HG02938 (cell line): Measurements from ENCODE around the gene CACNA1G.

Source experiments
- ATAC-seq: cut with Tn5 transposase; IDR thresholded peaks from one replicate; pipeline ENCODE4 v1.9.1; 2021; ENCODE audit warnings: mild to moderate bottlenecking, moderate library complexity; ENCODE audit not compliant: unreplicated experiment

Gene CACNA1G

DNA sequence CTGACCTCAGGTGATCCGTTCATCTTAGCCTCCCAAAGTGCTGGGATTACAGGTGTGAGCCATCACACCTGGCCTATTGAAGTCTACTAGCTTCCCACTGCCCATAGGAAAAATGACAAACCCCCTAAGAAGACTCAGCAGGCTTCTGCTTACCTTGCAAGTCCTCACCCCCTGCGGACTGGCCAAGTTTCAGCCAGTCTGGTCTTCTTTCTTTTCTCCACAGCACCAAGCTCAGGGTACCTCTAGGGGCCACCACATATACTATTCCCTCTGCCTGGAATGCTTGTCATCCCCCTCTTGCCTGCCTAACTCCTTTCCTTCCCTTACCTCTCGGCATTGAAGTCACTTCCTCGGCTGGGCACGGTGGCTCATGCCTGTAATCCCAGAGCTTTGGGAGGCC lies 105.3 kb downstream of the CACNA1G start:
- ATAC-seq: no peak

- no peak for ATAC-seq
Observed at GRCh38 chr17:50666316-50666715, 105.8 kb downstream of the CACNA1G start.

DNA sequence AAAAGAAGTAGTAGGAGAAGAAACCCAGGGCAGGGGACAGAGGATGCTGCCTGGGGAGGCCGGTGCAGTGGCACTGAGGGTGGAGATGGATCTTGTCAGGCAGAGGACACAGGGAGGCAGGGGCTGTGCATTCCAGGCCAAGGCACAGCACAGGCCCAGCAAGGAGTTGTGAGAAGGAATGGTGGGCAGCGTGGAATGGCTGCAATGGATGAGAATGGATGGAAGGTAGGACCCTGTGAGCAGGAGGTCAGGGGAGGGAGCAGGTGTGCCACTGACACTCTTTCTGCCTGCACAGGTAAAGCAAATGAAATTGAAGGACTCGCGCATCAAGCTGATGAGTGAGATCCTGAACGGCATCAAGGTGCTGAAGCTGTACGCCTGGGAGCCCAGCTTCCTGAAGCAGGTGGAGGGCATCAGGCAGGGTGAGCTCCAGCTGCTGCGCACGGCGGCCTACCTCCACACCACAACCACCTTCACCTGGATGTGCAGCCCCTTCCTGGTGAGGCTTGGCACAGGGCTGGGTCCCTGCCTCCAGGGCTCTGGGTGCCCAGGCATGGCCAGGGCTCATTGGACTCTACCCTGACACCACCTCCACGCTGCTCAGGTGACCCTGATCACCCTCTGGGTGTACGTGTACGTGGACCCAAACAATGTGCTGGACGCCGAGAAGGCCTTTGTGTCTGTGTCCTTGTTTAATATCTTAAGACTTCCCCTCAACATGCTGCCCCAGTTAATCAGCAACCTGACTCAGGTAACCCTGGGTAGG lies 106.9 kb downstream of the CACNA1G start:
- ATAC-seq: no peak

GRCh38 chr17:50668025-50668837 lies 107.7 kb downstream of the CACNA1G start:
- no peak for ATAC-seq

DNA sequence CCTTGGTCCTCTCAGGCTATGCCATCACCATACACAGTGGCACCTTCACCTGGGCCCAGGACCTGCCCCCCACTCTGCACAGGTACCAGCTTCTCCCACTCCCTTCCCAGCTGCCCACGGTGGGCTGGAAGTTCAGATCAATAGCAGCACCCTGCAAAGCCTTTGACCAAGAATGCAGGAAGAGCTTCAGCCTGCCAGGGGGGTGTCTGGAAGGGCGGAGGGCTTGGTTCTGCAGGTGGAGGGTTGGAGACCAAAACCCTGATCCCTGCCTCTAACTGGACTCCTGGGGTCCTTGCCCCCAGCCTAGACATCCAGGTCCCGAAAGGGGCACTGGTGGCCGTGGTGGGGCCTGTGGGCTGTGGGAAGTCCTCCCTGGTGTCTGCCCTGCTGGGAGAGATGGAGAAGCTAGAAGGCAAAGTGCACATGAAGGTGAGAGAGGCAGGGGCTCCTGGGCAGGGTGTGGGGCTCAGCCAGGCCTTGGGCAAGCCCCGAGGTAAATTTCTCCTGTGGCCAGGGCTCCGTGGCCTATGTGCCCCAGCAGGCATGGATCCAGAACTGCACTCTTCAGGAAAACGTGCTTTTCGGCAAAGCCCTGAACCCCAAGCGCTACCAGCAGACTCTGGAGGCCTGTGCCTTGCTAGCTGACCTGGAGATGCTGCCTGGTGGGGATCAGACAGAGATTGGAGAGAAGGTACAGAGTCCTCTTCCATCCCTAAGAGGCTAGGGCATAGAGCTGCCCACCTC lies 108.5 kb downstream of the CACNA1G start:
- no peak for ATAC-seq

DNA sequence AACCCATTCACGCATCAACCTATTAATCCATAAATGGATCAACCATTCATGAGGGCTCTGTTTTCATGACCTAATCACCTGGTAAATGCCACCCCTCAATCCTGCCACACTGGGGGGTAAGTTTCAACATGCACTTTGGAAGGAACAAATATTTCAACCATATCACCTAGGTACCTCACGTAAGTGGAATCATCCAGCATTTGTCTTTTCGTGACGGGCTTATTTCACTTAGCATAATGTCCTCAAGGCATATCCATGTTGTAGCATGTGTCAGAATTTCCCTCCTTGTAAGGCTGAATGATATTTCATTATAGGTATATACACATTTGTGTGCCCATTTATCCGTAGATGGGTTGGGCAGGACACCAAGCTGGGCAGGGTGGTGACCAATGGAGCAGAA lies 111.6 kb downstream of the CACNA1G start:
- no peak for ATAC-seq

DNA sequence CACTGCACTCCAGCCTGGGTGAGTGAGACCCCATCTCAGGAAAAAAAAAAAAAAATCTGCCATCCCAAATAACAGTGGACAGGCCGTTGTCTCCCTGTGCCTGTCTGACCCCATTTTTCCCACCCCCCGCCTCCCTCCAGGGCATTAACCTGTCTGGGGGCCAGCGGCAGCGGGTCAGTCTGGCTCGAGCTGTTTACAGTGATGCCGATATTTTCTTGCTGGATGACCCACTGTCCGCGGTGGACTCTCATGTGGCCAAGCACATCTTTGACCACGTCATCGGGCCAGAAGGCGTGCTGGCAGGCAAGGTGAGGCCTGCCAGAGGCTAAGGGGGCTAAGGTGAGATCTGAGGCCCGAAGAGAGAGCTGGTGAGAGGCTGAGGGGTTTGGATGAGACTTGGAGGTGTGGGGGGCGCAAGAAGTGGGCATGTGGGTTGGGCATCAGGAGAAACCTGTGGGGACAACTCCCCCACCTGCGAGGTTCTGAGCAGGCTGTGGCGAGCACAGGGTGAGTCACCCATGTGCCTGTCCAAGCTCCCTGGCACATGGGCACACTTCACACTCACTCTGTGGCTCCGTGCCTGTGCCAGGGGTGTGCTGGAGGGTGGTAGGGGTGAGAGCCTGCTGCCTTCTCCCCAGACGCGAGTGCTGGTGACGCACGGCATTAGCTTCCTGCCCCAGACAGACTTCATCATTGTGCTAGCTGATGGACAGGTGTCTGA lies 112.5 kb downstream of the CACNA1G start:
- ATAC-seq: no peak

DNA sequence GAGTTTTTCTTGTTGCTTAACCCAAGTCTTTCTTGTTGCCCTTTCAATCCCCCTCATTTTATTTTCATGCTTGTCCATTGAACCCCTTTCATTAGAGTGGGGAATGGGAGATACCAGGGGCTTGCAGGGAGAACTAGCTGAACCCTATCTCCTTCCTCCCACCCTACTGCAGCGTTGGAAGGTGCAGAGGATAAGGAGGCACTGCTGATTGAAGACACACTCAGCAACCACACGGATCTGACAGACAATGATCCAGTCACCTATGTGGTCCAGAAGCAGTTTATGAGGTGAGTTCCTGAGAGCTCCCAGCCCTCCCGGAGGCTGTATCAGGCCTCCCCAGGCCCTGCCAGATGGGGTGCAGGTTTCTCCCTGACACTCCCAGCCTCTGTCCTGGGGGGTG lies 114.7 kb downstream of the CACNA1G start:
- ATAC-seq: no peak

DNA sequence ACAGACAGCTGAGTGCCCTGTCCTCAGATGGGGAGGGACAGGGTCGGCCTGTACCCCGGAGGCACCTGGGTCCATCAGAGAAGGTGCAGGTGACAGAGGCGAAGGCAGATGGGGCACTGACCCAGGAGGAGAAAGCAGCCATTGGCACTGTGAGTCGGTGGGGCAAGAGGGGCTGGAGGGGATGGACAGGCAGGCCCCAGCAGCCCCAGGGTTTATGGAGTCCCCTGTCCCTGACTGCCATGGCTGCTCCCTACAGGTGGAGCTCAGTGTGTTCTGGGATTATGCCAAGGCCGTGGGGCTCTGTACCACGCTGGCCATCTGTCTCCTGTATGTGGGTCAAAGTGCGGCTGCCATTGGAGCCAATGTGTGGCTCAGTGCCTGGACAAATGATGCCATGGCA lies 115.1 kb downstream of the CACNA1G start:
- ATAC-seq: no peak

GRCh38 chr17:50676065-50676975 lies 115.8 kb downstream of the CACNA1G start:
- ATAC-seq: no peak
